Transverse colon (tissue), 4 donors: ENCODE results near the gene MYL6B.

Source experiments
- EP300 ChIP-seq: sonication (generic); formaldehyde crosslinking; IDR thresholded peaks from one replicate; pipeline ENCODE4 v1.6.1; 2017; ENCODE audit warnings: antibody characterized with exemption, low read depth
- POLR2A ChIP-seq: fragments of 450-650 bp; IDR thresholded peaks from one replicate; pipeline ENCODE4 v1.6.1; 2016; ENCODE audit warnings: antibody characterized with exemption, mild to moderate bottlenecking, moderate library complexity
- POLR2AphosphoS5 ChIP-seq, 3 donors: sonication (generic); formaldehyde crosslinking; IDR thresholded peaks; one replicate each; pipeline ENCODE4 v1.6.1; 2016; ENCODE audit warnings: antibody characterized with exemption in 3 of 3
- TF ChIP-seq, protein P1 (sequence below), 5 experiments: fragments of 200-600 bp in 3 of 5; fragments of 450-650 bp in 2 of 5; sonication (generic) in 3 of 5; IDR thresholded peaks; 1 replicate in 2 of 5; 2 replicates in 3 of 5; pipeline ENCODE4 v1.5.1; 2016 to 2017; ENCODE audit warnings: antibody characterized with exemption in 5 of 5, inconsistent platforms in 3 of 5, mild to moderate bottlenecking in 2 of 5, moderate library complexity in 1 of 5

DNA sequence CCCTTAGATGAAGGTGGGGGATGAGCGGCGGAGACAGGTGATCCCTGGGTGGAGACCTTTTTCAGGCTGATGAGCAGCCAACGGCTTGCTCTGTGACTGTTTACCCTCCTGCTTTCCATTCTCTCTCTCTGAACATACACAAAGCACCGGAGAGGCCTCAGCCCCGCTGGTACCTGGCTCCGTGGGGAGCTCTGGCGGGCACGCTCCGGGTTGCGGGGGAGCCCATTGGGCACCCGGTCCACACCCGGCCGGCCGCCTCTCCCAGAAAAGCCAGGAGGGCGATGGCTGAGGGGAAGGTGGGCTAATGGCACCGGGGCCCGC lies 36.4 kb downstream of the MYL6B start:
- TF ChIP-seq, protein P1, sequence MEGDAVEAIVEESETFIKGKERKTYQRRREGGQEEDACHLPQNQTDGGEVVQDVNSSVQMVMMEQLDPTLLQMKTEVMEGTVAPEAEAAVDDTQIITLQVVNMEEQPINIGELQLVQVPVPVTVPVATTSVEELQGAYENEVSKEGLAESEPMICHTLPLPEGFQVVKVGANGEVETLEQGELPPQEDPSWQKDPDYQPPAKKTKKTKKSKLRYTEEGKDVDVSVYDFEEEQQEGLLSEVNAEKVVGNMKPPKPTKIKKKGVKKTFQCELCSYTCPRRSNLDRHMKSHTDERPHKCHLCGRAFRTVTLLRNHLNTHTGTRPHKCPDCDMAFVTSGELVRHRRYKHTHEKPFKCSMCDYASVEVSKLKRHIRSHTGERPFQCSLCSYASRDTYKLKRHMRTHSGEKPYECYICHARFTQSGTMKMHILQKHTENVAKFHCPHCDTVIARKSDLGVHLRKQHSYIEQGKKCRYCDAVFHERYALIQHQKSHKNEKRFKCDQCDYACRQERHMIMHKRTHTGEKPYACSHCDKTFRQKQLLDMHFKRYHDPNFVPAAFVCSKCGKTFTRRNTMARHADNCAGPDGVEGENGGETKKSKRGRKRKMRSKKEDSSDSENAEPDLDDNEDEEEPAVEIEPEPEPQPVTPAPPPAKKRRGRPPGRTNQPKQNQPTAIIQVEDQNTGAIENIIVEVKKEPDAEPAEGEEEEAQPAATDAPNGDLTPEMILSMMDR (IDR thresholded peaks at IDR 0.05), result no peak
- TF ChIP-seq EP300 (no peak), POLR2A (no peak), POLR2AphosphoS5 (IDR thresholded peaks at IDR 0.05) (no peak)
